Breast epithelium (tissue), 3 donors: ENCODE results near the gene C1orf50.

ENCODE experiments used
- POLR2A ChIP-seq: fragments of 450-650 bp; IDR thresholded peaks from one replicate; pipeline ENCODE4 v1.6.1; 2016; ENCODE audit warnings: antibody characterized with exemption, mild to moderate bottlenecking, moderate library complexity
- TF ChIP-seq, protein P1 (sequence below), 3 donors: fragments of 450-650 bp; IDR thresholded peaks; one replicate each; pipeline ENCODE4 v1.5.1; 2016 to 2017; ENCODE audit warnings: antibody characterized with exemption in 3 of 3, mild to moderate bottlenecking in 3 of 3, moderate library complexity in 3 of 3

GRCh38 chr1:42768172-42768571 lies 1.1 kb downstream of the C1orf50 start:
- TF ChIP-seq, protein P1, sequence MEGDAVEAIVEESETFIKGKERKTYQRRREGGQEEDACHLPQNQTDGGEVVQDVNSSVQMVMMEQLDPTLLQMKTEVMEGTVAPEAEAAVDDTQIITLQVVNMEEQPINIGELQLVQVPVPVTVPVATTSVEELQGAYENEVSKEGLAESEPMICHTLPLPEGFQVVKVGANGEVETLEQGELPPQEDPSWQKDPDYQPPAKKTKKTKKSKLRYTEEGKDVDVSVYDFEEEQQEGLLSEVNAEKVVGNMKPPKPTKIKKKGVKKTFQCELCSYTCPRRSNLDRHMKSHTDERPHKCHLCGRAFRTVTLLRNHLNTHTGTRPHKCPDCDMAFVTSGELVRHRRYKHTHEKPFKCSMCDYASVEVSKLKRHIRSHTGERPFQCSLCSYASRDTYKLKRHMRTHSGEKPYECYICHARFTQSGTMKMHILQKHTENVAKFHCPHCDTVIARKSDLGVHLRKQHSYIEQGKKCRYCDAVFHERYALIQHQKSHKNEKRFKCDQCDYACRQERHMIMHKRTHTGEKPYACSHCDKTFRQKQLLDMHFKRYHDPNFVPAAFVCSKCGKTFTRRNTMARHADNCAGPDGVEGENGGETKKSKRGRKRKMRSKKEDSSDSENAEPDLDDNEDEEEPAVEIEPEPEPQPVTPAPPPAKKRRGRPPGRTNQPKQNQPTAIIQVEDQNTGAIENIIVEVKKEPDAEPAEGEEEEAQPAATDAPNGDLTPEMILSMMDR (IDR thresholded peaks at IDR 0.05): no peak
- TF ChIP-seq POLR2A: no peak
